IPS-18a (cell line): ENCODE results near the gene NT5C1B.
"Not testable (repeated sequence)": the region's sequence is repeated elsewhere in the genome, so short reads cannot be mapped to it uniquely, and the experiment has no call there.

Experiments
- H3K27ac ChIP-seq: one replicate; pipeline ENCODE4 v1.5.1; 2013; ENCODE audit warnings: low read length
- H3K27me3 ChIP-seq: one replicate; pipeline ENCODE4 v1.6.1; 2013; ENCODE audit warnings: mild to moderate bottlenecking, low read length; ENCODE audit not compliant: control insufficient read depth, insufficient read depth
- H3K36me3 ChIP-seq: one replicate; pipeline ENCODE4 v1.6.1; 2013; ENCODE audit warnings: low read depth, low read length; ENCODE audit not compliant: control insufficient read depth
- H3K4me1 ChIP-seq: one replicate; pipeline ENCODE4 v1.6.1; 2013; ENCODE audit warnings: low read depth, low read length; ENCODE audit not compliant: control insufficient read depth
- H3K4me3 ChIP-seq: one replicate; pipeline ENCODE4 v1.5.1; 2013; ENCODE audit warnings: low read length
- H3K9ac ChIP-seq: one replicate; pipeline ENCODE4 v1.6.1; 2013; ENCODE audit warnings: mild to moderate bottlenecking, low read length, moderate library complexity
- H3K9me3 ChIP-seq: one replicate; pipeline ENCODE4 v1.6.1; 2013; ENCODE audit warnings: low read depth, low read length; ENCODE audit not compliant: control insufficient read depth

The NT5C1B gene

DNA sequence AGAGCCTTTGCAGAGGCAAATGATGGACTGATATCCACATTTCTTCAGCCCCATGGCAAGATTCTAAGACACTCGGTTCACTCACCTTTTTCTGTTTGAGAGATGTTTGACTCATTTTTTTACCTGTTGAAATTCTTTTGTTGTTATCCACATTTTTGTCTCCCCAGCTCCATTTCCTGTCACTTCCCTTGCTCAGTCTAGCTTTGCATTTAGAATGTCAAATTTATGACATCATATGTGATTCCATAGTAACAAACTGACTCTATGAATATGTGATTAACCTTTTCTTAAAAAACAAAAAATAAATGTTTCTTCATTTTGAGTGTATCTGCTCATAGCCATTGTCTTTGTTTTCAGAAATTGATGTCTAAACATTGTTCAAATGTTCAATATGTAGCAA is at the start of gene NT5C1B:
Gene NT5C1B (minus strand): TSS at position 216 of the 400 bp plus-strand sequence. CDS start 101 bp downstream, at position 115.
- Histone ChIP-seq H3K9ac (no peak within 1 kb of the TSS), H3K36me3 (no peaks in the 10 kb centered on the region), H3K9me3 (no peaks in the 10 kb centered on the region), H3K27me3 (no peaks in the 10 kb centered on the region), H3K27ac (no peak within 1 kb of the TSS), H3K4me3 (no peak within 1 kb of the TSS), H3K4me1 (no peaks in the 10 kb centered on the region)

DNA sequence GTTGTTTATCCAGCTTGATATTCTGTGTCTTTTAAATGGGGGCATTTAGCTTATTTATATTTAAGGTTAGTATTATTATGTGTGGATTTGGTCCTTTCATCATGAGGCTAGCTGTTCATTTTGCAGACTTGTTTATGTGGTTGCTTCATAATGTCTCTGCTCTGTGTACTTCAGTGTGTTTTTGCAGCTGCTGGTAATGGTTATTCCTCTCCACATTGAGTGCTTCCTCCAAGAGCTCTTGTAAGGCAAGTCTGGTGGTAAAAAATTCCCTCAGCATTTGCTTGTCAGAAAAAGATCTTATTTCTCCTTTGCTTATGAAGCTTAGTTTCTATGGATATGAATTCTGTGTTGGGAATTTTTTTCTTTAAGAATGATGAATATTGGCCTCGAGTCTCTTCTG is 47.8 kb upstream of the NT5C1B start:
- no peak overlapping the region for H3K4me3 ChIP-seq
- no peak overlapping the region for H3K27ac ChIP-seq
- H3K9me3 ChIP-seq = peaks cover 18% of the 10 kb centered on the region

DNA sequence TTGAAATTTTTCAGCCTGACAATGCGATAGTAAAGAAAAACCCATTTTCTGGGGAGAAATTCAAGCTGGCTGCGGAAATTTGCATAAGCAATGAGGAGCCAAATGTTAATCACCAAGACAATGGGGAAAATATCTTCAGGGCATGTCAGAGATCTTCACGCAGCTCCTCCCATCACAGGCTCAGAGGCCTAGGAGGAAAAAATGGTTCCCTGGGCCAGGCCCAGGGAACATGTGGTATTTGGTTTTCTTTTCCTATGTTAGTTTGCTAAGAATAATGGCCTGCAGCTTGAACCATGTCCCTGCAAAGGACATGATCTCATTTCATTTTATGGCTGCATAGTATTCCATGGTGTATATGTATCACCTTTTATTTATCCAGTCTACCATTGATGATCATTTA is 43.3 kb upstream of the NT5C1B start:
- not testable (repeated sequence) for H3K9ac ChIP-seq, H3K36me3 ChIP-seq, H3K27me3 ChIP-seq, H3K27ac ChIP-seq, H3K4me1 ChIP-seq, H3K4me3 ChIP-seq
- H3K9me3 ChIP-seq = peaks cover 18% of the 10 kb centered on the region

More for the DNA sequence above, 47.8 kb upstream of the NT5C1B start:
- Histone ChIP-seq H3K27me3 (no peaks in the 10 kb centered on the region), H3K4me1 (no peaks in the 10 kb centered on the region), H3K9ac (no peak overlapping the region), H3K36me3 (no peaks in the 10 kb centered on the region)

DNA sequence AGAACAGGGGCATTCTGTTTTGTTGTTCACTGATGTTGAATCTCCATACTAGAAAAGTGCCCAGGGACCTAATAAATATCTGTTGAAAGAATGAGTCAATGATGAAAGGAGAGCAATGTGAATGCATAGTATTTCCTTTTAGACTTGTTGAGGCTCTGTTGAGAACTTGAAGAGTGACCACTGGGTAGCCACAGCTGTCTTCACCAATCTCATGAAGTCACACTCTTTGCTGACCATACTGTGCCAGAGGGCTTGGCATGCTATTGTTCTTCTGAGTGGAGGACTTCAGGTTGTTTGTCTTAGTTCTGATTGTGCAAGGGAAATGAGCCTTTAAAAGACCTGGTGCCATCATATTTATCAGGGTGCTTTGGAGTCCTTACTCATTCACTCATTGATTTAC is 41.6 kb upstream of the NT5C1B start:
- Histone ChIP-seq H3K9ac (no peak overlapping the region), H3K4me1 (no peaks in the 10 kb centered on the region), H3K27me3 (no peaks in the 10 kb centered on the region), H3K9me3 (peaks cover 12% of the 10 kb centered on the region), H3K27ac (no peak overlapping the region), H3K36me3 (no peaks in the 10 kb centered on the region), H3K4me3 (no peak overlapping the region)

DNA sequence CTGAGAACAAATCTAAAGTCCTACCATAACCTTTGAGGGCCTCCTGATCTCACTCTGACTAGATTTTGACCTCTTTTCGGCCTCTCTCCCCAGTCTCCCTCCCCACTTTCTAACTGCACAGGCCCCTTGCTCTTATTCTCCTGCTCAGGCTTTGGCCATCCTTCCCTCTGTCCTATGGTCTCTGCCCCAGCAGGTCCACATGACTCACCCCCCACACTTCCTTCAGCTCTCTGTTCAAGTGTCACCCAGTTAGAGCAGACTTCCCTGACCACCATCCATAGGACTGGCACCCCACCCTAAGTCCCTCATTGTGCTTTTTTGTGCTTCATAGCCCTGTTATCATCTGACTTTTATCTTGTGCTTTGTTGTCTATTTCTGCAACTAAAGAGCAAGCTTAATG is 41.2 kb upstream of the NT5C1B start:
- Histone ChIP-seq H3K36me3 (no peaks in the 10 kb centered on the region), H3K9ac (no peak overlapping the region), H3K9me3 (peaks cover 12% of the 10 kb centered on the region), H3K27ac (no peak overlapping the region), H3K4me3 (no peak overlapping the region), H3K27me3 (no peaks in the 10 kb centered on the region), H3K4me1 (no peaks in the 10 kb centered on the region)

DNA sequence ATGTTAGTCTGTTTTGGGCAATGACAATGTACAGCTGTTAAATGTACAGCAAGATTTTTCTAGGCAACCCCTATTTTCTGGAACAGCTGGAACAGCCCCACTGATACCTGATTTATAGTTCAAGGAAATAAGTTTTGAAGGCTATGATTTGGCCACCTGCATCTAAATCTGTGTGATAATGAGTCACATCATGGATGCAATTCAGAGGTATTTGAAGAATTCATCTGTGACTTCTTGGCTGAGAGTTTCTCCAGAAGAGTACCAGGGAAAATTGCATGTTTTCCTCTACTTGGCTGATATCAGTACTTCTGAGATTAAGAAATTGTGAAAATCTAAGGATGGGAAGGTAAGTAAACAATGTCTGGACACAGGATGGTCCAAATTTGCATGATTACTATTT is 40.7 kb upstream of the NT5C1B start:
- no peak overlapping the region for H3K9ac ChIP-seq
- H3K27me3 ChIP-seq = no peaks in the 10 kb centered on the region
- H3K4me3 ChIP-seq = no peak overlapping the region
- peaks cover 12% of the 10 kb centered on the region for H3K9me3 ChIP-seq
- H3K36me3 ChIP-seq = no peaks in the 10 kb centered on the region
- no peak overlapping the region for H3K27ac ChIP-seq
- H3K4me1 ChIP-seq = no peaks in the 10 kb centered on the region

DNA sequence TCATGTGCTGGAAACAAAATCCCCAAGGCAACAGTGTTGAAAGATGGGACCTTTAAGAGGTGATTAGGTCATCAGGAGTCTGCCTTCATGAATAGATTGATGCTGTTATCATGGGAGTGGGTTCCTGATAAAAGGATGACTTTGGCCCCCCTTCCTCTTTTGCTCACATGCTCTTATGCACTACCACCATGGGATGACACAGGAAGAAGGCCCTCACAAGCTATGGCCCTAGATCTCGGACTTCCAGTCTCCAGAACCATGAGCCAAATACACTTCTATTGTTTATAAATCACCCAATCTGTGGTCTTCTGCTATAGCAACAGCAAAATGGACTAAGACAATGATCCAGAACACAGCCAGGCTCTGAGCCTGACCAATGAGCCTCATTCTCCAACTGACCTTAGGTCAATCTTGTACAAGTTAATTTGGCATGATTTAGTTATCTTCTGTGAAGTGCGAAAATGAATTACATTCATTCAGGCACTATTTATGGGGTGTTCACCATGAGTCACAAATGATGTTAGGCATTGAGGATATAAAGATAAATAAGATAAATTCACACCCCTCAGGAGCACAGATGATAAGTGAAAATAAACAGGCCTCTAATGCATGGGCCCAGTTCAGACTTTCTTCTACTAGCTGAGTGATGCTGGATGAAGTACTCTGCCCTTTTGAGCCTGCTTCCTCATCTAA is 37.7 kb upstream of the NT5C1B start:
- Histone ChIP-seq H3K9me3 (no peaks in the 10 kb centered on the region), H3K9ac (no peak overlapping the region), H3K4me1 (no peaks in the 10 kb centered on the region), H3K27me3 (no peaks in the 10 kb centered on the region), H3K4me3 (no peak overlapping the region), H3K27ac (no peak overlapping the region), H3K36me3 (no peaks in the 10 kb centered on the region)

DNA sequence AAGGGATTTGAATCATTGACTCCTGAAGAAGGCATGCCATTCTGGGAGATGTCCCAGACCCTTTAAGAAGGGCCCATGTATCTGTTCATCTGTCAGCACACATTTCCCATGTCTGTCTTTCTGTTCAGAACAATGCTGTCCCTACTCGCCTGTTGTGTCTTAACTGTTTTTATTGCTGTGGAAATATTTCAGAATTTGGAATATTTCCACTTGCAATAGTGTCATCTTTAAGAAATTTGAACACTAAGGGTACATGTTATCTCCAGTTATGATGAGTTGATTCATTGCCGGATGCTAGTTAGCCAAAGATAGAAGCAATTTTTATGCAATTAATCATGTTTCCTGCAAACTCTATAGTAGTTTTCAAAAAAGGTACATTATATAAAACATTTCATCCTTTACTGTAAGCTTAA is 36.9 kb upstream of the NT5C1B start:
- no peaks in the 10 kb centered on the region for H3K9me3 ChIP-seq
- no peaks in the 10 kb centered on the region for H3K27me3 ChIP-seq
- no peak overlapping the region for H3K27ac ChIP-seq
- no peak overlapping the region for H3K4me3 ChIP-seq
- no peak overlapping the region for H3K9ac ChIP-seq
- no peaks in the 10 kb centered on the region for H3K4me1 ChIP-seq
- H3K36me3 ChIP-seq = no peaks in the 10 kb centered on the region

DNA sequence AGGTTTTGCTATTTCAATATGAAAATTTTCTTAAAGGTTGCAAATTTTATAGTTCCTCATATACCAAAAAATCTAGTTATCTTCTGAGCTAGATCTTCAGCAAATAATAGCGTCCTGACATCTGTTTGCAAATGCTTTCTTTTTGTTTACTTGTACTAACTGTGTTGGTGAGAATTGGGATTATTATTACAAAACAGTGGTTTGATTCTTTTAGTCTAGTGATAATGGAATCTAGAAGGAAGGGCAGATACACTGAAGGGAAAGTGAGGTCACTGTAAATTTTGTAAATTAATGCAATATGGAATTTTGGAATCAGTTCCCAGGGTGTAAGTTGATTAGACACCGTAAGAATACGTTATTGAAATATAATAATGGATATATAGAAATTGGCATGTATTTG is 36.2 kb upstream of the NT5C1B start:
- Histone ChIP-seq H3K4me3 (no peak overlapping the region), H3K4me1 (no peaks in the 10 kb centered on the region), H3K27ac (no peak overlapping the region), H3K9ac (no peak overlapping the region), H3K36me3 (no peaks in the 10 kb centered on the region), H3K27me3 (no peaks in the 10 kb centered on the region), H3K9me3 (no peaks in the 10 kb centered on the region)

DNA sequence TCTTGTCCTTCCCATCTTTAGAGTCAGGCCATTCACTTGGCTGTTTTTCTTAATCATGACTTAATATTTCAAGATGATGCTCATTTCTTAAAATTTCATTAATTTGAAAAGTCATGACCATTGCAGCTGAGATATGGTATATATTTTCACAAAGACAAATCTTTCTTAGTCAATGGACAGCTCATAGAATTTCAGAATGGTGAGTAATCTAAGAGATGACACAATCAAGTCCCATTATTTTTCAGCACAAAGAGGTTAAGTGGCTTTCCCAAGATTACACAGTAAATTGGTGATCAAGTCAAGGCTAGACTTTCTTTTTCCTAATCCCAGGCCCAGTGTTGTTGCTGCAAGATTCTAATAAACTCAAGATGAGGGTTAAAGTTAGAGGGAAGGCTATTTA is 34.4 kb upstream of the NT5C1B start:
- Histone ChIP-seq H3K27ac (no peak overlapping the region), H3K9ac (no peak overlapping the region), H3K4me1 (no peaks in the 10 kb centered on the region), H3K36me3 (no peaks in the 10 kb centered on the region), H3K27me3 (no peaks in the 10 kb centered on the region), H3K4me3 (no peak overlapping the region), H3K9me3 (no peaks in the 10 kb centered on the region)

DNA sequence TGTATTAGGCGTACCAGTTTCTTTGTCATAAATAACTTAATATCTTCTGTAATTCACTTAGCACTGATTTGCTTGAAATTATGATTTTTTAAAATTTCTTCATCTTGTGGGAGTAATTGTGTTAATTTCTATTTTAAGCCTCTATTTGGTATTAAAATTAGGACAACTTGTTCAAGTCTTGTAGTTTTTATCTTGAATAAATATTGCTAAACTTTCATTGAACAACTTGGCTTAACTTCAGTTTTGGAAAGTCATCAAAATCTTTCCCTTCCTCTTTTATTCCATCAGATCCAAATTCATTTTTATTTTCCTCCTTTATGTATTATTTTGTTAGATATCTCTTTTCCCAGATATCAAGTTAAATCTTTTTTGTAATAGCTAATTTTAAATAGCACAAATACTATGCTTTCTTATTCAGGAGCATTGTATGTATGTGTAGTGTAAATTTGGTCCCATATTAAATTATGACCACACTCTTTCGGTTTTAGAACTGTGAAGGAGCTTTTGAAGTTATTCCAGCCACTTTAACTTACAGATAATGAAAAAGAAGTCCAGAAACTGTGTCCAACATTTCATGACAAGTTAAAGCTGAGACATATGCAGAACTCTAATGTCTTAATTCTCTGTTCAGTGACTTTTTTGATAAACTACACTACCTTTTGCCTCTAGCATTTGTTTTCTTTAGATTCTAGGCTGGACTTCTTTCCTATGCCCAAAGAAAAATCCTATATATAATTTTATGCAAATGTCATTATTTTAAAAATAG is 31.7 kb upstream of the NT5C1B start:
- H3K4me1 ChIP-seq = no peaks in the 10 kb centered on the region
- H3K27ac ChIP-seq = no peak overlapping the region
- no peak overlapping the region for H3K9ac ChIP-seq
- H3K27me3 ChIP-seq = no peaks in the 10 kb centered on the region
- no peaks in the 10 kb centered on the region for H3K9me3 ChIP-seq
- H3K36me3 ChIP-seq = no peaks in the 10 kb centered on the region
- no peak overlapping the region for H3K4me3 ChIP-seq

DNA sequence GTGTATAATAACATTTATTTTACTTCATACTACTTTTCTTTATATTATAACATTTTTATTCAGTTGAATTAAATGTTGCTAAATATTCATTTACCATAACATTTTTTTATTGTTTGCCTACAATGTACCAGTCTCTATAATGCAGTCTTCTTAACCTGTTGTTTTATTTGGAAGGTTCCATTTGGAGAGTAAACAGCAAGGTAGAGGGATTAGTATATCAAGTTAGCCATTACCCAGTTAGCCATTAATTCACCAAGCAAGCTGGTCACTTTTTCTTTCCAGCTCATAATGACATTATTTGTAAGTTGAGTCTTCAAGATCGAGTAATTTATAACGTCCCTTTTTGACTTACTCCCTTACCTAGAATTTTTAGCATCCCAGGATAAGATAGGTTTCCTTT is 29.7 kb upstream of the NT5C1B start:
- H3K27ac ChIP-seq = no peak overlapping the region
- no peaks in the 10 kb centered on the region for H3K4me1 ChIP-seq
- H3K9ac ChIP-seq = no peak overlapping the region
- H3K36me3 ChIP-seq = no peaks in the 10 kb centered on the region
- H3K4me3 ChIP-seq = no peak overlapping the region
- no peaks in the 10 kb centered on the region for H3K9me3 ChIP-seq
- H3K27me3 ChIP-seq = no peaks in the 10 kb centered on the region
